ENCODE results near the gene DOK3. TPM values are rescaled to one million over a fixed set of nuclear protein-coding genes. Genes with fewer than 3 reads are reported as not detected.

DOK3 gene
- total RNA-seq, 4 donors from 2014 or later: 1.5 to 4.0 (median 2.0) TPM

DNA sequence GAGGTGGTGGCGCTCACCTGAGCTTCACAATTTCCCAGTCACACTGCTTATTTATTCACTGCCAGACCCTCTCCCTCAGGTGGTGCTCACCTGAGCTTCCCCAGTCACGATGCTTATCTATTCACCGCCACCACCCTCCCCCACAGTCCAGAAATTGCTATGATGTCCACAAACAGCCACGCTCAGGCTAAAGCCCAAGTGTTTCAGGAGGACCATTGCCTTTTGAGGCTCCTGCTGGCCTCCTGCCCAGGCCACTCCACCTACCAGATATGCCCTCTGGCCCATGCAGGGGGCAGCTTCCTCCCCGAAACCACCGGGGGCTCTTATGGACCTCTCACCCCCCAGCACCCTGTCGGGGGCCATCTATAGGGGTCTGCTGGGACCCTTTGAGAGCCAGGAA is 16.8 kb downstream of the DOK3 start:
- TF ChIP-seq, protein P1, sequence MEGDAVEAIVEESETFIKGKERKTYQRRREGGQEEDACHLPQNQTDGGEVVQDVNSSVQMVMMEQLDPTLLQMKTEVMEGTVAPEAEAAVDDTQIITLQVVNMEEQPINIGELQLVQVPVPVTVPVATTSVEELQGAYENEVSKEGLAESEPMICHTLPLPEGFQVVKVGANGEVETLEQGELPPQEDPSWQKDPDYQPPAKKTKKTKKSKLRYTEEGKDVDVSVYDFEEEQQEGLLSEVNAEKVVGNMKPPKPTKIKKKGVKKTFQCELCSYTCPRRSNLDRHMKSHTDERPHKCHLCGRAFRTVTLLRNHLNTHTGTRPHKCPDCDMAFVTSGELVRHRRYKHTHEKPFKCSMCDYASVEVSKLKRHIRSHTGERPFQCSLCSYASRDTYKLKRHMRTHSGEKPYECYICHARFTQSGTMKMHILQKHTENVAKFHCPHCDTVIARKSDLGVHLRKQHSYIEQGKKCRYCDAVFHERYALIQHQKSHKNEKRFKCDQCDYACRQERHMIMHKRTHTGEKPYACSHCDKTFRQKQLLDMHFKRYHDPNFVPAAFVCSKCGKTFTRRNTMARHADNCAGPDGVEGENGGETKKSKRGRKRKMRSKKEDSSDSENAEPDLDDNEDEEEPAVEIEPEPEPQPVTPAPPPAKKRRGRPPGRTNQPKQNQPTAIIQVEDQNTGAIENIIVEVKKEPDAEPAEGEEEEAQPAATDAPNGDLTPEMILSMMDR (IDR thresholded peaks at IDR 0.05): no peak
- no peak for TF ChIP-seq POLR2A (IDR thresholded peaks at IDR 0.05)
- no peak for DNase-seq (ENCODE audit: low spot score in 2 of 2)
- no peak overlapping the region for H3K4me3 ChIP-seq (ENCODE audit: low read depth, poor library complexity, severe bottlenecking)
- 95 to 96% methylated on average over 7 of the region's 7 CpGs for WGBS, 2 donors
- intact Hi-C loops (cut with DNase I; ENCODE audit: low total_unique reads): no loop called here

DNA sequence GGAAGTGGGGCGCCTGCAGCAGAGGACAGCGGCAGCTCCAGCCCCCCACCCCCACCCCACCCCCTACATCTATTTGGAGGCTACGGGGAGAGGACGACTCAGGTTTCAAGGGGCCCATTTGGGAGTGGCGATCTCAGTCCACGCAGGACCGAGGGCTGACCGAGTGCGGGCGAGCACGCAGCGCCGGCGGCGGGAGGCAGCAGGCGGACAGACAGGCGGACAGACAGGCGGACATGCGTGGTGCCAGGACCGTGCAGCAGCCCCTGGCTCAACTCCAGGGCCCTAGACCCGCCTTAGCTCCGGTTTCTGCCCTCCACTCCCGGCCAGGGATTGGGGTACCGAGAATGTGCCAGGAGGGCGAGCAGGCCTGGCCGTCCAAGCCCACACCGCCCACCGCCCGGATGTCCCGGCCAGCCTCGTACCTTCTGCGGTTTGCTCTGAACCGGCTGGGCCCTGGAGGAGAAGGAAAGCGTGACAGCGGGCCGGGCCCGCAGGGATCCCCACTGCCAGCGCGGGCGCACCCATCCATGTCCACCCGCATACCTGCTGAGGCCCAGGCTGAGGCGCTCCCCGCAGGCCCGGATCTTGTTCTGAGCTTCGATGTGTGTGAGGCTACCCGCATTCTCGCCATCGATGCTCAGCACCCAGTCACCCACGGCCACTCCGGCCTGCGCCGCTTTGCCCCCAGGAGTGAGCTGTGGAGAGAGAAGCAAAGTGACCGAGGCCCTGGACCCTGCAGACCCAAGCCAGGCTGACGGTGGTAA is 17.5 kb downstream of the DOK3 start:
- intact Hi-C loops (cut with DNase I; ENCODE audit: low total_unique reads): no loop called here
- no peak for DNase-seq (ENCODE audit: low spot score in 2 of 2)
- 93 to 94% methylated on average over 52 to 54 of the region's 54 CpGs for WGBS, 2 donors
- TF ChIP-seq, protein P1 (IDR thresholded peaks at IDR 0.05): no peak
- TF ChIP-seq POLR2A (IDR thresholded peaks at IDR 0.05): no peak
- H3K4me3 ChIP-seq (ENCODE audit: low read depth, poor library complexity, severe bottlenecking): no peak overlapping the region

DNA sequence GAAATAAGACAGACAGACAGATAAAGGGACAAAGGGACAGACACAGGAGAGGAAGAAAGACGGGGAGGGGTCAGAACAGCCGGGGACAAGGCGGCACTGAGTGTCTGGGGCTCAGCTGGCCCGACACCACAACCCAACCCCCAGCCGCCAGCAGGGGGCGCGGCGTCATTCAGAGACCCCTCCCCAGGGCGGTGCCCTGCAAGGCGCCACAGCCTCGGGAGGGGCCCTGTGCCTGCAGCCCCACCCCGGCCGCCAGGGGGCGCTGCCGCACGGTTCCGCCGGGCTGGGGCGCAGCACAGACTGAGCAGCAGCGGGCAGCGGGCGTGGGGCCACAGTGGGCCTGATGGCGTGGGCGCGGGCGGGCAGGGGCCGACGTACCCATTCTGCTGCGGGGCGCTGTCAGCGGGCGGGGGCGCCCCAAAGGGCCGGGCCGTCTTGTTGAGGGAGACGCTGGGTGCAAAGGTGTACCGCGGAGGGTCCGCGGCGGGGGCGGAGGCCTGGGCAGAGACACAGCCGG is 18.1 kb downstream of the DOK3 start:
- TF ChIP-seq POLR2A (IDR thresholded peaks at IDR 0.05): no peak
- TF ChIP-seq, protein P1 (IDR thresholded peaks at IDR 0.05): no peak
- WGBS, 2 donors: 75 to 84% methylated on average over 21 to 33 of the region's 43 CpGs
- no peak overlapping the region for H3K4me3 ChIP-seq (ENCODE audit: low read depth, poor library complexity, severe bottlenecking)
- no peak for DNase-seq (ENCODE audit: low spot score in 2 of 2)
- intact Hi-C loops (cut with DNase I; ENCODE audit: low total_unique reads): no loop called here

DNA sequence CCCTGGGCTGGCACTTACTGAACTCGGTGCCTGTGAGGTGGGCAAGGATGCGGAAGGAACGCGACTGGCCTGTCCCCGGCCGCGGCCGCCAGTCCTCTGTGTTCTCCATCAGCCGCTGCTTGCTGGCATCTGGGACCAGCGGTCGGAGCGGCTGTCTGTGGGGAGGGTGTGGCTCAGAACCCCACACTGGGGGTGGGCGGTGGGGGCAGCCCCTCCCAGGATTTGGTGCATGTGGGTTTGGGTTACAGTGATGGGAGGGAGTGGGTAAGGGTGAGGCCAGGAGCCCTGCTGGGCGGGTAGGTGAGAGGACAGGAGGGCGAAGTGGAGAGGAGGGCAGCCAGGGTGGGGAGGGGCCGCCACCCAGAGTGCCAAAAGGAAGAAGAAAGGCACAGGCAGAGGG is 18.6 kb downstream of the DOK3 start:
- no peak for TF ChIP-seq POLR2A (IDR thresholded peaks at IDR 0.05)
- TF ChIP-seq, protein P1 (IDR thresholded peaks at IDR 0.05): no peak
- 68 to 87% methylated on average over 16 of the region's 16 CpGs for WGBS, 2 donors
- intact Hi-C loops (cut with DNase I; ENCODE audit: low total_unique reads): no loop called here
- H3K4me3 ChIP-seq (ENCODE audit: low read depth, poor library complexity, severe bottlenecking): no peak overlapping the region
- no peak for DNase-seq (ENCODE audit: low spot score in 2 of 2)

DNA sequence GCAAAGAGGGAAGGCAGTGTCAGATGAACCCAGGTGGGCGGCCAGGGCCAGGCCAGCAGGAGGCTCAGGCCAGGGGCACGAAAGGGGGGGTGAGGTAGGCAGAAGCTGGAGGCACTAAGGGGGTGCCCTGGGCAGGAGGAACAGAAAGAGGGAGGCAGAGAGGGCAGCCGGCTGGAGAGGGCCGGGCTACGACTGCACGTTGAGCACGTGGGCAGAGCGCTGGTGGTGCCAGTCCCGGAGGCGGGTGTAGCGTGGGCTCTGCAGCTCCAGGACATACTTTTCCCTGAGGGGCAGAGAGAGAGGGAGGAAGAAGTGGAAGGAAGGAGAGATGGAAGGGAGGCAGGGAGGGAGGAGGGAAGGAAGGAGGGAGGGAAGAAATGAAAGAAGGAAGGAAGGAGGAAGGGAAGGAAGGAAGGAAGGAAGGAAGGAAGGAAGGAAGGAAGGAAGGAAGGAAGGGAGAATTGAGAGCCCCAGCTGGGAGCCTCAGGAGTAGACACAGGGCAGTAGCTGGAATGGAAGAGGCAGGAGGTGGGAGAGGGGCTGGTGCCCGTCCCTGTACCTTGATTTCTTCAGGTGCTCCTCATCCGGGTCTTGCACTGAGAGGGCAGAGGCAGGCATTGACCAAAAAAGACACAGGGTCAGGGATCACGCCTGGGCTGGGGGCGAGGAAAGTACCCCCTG is 19.2 kb downstream of the DOK3 start:
- intact Hi-C loops (cut with DNase I; ENCODE audit: low total_unique reads): no loop called here
- H3K4me3 ChIP-seq (ENCODE audit: low read depth, poor library complexity, severe bottlenecking): no peak overlapping the region
- no peak for DNase-seq (ENCODE audit: low spot score in 2 of 2)
- no peak for TF ChIP-seq POLR2A (IDR thresholded peaks at IDR 0.05)
- TF ChIP-seq, protein P1 (IDR thresholded peaks at IDR 0.05): no peak
- 82 to 83% methylated on average over 15 of the region's 15 CpGs for WGBS, 2 donors

All from lower leg skin (tissue), 4 donors.